Activated CD8-positive, alpha-beta memory T cell treated with anti-CD3 and anti-CD28 coated beads, Interleukin-2, amount 50 U/mL, for 48 hours (primary cell): ENCODE data around the gene RNF224.
A peak's percentile ranks its signal among the peaks of the same experiment; 100 is the strongest.
"Not testable (repeated sequence)": the region's sequence is repeated elsewhere in the genome, so short reads cannot be mapped to it uniquely, and the experiment has no call there.

Experiments
- DNase-seq: peaks from one replicate; pipeline ENCODE4 v3.0.0-alpha.2; 2020

RNF224 gene

DNA sequence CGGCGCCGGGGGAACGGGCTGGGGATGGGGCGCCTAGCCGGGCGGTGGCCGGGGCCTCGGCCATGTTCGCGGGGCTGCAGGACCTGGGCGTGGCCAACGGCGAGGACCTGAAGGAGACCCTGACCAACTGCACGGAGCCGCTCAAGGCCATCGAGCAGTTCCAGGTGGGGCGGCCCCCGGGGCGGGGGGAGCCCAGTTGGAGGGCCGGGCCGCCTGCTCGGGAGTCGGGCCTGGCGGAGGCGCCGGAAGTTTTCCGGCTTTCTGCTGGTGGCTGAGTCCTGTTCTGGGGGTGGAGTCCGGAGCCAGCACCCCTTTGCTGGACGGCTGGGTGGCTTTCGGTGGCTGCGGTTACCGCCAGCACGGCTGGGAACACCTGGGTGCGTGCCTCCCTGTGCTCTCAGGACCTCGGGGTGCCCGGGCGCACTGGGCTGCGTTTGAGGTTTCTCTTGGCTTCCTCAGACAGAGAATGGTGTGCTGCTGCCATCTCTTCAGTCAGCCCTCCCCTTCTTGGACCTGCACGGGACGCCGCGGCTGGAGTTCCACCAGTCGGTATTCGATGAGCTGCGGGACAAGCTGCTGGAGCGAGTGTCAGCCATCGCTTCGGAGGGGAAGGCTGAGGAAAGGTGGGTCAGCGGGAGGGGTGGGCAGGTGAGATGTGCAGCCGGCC is 28.3 kb downstream of the RNF224 start:
- DNase-seq = peak; percentile 77

DNA sequence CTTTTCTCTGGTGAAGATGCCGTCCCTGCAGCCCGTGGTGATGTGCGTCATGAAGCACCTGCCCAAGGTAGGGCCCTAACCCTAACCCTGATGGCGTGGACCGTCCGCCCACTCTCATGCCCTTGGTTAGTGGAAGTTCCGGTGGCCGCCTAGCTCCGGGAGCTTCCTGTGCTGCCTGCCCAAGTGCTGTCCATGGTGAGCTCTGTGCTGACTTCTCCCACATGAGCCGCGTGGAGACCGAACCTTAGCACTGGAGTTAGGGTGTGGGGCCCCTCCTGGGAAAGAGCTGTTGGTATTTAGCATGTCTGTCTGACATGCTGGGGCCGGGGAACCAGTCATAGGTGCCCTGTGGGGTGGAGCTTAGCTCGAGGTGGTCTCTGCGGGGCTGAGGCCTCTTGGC is 29.1 kb downstream of the RNF224 start:
- DNase-seq = no peak

DNA sequence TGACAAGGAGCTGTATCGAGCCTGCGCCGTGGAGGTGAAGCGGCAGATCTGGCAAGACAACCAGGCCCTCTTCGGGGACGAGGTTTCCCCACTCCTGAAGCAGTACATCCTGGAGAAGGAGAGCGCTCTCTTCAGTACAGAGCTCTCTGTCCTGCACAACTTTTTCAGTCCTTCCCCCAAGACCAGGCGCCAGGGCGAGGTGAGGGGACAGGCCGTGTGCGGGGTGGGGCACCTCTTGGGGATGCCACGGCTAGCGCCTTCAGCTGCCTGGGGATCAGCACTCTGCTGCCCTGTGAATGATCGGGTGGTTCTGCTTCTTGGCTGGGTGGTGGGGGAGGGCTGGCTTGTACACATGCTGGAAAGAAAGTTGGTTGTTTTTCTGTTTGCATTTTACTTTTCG is 29.6 kb downstream of the RNF224 start:
- DNase-seq = no peak

DNA sequence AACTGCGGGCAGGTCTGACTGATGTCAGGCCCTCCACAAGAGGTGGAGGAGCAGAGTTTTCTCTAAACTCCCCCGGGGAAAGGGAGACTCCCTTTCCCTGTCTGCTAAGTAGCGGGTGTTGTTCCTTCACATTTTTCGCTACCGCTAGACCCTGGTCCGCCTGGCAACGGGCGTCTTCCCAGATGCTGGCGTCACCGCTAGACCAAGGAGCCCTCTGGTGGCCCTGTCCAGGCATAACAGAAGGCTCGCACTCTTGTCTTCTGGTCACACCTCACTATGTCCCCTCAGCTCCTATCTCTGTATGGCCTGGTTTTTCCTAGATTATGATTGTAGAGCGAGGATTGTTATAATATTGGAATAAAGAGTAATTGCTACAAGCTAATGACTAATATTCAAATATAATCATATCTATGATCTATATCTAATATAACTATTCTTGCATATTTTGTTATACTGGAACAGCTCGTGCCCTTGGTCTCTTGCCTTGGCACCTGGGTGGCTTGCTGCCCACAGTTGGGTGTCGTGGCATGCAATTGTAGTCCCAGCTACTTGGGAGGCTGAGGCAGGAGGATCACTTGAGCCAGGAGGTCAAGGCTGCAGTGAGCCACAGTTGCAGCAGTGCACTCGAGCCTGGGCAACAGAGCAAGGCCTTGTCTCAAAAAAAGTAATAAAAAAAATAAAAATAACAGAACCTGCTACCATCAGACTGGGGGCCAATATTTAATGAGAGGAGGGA is 35.0 kb downstream of the RNF224 start:
- DNase-seq = not testable (repeated sequence)

DNA sequence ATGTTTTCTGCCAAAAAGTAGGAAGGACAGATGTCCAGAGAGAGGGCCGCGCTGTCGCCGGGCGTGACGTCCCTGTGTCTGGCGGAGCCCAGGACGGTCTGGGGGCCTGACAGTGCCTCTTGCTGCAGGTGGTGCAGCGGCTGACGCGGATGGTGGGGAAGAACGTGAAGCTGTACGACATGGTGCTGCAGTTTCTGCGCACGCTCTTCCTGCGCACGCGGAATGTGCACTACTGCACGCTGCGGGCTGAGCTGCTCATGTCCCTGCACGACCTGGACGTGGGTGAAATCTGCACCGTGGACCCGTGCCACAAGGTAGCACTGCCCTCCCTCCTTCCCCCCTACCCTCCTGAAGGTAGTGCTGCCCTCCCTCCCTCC is 35.6 kb downstream of the RNF224 start:
- DNase-seq = no peak

DNA sequence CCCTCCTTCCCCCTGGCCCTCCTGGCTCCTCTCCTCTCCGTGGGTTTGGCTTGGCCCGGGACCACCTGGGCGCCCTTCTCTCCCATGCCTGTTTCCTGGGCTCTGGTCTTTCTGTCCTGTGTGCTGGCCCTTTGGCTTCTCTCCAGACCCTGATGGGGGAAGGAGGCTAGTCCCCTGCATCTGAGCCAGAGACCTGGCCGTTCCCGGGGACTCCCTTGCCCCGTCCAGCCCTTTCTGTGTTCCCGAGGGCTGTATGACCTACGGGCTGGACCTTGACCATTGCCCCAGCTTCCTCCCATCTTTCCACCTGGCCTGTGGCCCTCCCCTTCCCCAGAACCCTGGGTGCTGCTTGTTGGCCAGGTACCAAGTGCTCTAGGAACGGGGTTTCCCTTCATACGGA is 36.2 kb downstream of the RNF224 start:
- no peak for DNase-seq

DNA sequence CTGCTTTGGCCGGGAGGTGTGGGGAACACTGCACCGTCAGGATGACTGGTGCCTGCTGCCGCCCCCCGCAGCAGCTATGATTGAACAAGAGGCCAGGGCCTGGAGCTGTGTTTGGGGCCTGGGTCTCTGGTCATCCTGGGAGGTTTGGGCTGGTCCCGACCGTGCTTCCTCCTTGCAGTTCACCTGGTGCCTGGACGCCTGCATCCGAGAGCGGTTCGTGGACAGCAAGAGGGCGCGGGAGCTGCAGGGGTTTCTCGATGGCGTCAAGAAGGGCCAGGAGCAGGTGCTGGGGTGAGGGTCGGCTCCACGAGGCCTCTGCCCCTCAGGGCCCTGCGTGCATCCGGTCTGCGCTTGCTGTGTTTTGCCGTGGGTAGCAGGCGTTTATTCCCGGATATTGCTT is 36.8 kb downstream of the RNF224 start:
- no peak for DNase-seq

DNA sequence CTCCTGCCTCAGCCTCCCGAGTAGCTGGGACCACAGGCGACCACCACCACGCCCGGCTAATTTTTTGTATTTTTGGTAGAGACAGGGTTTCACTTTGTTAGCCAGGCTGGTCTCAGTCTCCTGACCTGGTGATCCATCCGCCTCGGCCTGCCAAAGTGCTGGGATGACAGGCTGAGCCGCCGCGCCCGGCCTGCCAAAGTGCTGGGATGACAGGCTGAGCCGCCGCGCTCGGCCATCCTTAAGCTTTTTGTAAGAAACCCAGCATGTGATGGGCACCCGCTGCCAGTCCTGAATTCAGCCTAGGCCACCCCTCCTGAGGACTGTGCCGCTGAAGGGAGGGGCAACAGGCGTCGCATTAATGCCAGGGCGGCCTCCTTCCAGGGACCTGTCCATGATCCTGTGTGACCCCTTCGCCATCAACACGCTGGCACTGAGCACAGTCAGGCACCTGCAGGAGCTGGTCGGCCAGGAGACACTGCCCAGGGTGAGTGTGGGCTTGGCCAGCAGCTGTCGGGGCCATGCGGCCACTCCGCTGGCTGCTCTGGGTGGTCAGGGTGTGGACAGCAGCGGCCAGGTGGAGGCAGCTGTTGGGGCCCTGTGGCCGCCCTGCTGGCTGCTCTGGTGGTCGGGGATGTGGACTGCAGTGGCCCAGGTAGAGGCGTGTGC is 38.3 kb downstream of the RNF224 start:
- no peak for DNase-seq

DNA sequence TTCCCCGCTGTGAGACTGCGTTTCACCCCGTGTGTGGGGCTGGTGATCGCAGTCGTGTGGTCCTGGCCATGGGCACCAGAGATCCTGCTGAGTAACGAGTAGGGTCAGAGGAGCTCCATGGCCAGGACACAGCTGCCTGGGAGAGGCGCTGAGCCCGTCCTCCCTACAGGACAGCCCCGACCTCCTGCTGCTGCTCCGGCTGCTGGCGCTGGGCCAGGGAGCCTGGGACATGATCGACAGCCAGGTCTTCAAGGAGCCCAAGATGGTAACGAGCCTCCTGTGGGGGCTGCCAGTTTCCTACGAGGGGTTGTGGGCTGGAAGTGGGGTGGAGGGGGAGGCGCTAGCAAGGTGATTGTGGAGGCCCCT is 38.8 kb downstream of the RNF224 start:
- no peak for DNase-seq

DNA sequence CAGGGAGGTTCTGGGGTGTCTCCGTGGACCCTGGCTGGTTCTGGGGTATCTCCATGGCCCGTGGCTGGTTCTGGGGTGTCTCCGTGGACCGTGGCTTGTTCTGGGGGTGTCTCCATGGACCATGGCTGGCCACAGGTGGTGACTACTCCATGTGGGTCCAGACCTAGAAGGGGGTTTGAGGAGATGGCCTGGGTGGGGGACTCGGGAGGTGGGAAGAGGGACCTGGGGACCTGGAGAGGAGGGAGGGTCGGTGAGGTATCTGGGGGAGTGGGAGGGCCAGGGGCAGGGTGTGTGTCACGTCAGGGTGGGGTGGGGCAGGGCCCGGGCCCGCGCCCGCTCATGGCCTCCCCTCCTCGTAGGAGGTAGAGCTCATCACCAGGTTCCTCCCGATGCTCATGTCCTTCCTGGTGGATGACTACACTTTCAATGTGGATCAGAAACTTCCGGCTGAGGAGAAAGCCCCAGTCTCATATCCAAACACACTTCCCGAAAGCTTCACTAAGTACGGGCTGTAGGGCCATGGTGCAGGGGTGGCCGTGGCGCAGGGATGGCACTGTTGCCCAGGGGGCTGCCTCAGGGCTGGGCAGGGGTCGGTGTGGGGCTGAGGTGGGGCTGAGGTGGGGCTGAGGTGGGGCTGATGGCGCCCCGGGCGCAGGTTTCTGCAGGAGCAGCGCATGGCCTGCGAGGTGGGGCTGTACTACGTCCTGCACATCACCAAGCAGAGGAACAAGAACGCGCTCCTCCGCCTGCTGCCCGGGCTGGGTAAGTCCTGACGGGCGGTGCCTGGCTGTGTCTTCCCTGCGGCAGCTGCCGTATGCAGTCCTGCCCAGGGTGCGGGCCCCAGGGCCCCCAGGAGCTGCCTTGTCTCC is 39.5 kb downstream of the RNF224 start:
- DNase-seq = no peak

DNA sequence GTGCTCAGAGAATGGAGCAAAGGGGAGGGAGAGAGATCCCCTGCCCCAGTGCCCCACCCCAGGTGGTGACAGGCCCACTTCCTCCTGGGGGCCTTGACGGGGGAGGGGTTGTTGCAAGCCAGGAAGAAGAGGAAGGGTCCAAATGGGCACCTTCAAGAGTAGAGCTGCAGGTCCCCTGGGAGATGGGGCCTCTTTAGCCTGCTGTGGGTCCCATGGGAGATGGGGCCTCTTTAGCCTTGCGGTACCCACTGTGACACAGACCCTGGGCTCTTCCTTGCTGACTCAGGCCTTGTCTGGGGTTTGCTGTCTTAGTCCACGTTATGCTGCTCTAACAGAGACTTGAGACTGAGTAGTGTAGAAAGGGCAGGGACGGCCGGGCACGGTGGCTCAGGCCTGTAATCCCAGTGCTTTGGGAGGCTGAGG is 40.6 kb downstream of the RNF224 start:
- DNase-seq = no peak

DNA sequence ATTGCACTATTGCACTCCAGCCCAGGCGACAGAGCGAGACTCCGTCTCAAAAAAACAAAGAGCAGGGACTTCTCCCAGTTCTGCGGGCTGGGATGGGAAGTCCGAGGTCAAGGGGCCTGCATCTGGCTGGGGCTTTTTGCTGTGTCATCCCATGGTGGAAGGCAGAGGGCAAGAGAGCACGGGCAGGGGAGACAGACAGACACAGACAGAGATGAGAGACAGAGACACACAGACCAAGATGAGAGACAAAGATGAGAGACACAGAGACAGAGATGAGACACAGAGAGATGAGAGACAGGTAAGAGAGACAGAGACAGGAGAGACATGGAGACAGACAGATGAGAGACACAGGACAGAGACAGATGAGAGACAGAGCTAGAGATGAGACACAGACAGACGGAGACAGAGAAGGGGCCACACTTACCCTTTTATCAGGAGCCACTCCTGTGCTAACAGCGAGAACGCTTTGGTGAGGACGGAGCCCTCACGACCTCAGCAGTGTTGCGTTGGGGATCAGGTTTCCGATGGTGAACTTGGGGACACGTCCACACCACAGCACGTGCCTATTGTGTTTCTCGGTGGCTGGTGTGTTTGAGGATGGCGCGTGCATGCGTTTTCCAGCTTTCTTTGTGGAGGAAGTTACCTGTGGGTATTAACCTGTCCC is 41.4 kb downstream of the RNF224 start:
- DNase-seq = no peak

DNA sequence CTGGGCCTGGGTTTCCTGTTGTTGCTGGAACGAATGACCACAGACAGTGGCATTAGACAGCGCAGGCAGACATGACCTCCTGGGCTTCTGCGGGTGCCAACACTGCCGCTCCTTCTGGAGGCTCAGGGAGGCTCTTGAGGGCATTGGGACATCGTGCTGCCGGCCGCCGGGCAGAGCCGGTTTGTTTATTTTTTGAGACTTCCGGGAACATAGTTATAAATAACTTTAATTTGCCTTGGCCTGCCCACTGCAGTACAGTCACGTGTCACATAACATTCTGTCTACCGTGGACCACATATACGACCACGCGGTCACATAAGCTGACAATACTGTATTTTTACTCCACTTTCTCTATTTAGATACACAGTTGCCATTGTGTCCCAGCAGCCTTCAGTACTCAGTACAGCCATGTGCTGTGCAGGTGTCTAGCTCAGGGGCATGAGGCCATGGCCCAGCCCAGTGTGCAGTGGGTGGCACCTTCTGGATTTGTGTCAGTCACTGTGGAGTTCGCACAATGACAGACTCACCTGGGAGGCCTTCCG is 42.0 kb downstream of the RNF224 start:
- DNase-seq = no peak

DNA sequence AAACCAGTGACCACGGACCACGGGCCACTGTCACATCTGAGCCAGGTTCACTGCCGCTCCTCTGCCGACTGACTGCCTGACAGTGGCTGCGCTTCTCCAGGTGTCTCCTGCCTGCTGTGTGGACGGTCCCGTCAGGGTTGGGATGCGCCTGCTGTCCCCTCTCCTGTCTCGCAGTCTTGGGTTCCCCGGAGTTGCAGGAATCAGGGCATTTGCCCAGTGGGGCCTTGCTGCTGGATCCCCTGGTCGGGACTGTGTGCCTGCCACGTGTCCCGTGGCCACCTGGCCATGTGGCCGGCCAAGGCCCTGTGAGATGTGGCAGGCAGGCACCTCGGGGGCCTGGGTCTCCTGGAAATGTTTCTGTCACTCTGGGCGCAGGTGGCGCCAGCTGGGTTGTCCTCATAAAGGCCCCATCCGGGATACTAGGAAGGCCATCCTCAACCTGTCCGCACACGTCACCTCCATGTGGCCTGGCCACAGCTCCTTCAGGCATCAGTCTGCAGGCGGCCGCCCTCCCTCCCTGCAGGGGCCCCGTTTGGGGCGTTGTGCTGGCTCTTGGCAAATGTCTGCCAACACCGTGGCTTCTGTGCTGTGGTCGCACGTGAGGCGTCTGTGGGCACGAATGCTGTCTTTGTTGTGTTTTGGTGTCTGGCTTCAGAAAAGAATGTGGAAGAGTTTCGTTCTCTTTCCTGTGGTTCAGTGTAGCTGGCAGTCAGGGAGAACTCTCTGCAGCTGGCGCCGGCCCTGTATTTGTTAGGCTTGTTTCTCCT is 43.8 kb downstream of the RNF224 start:
- DNase-seq = no peak

DNA sequence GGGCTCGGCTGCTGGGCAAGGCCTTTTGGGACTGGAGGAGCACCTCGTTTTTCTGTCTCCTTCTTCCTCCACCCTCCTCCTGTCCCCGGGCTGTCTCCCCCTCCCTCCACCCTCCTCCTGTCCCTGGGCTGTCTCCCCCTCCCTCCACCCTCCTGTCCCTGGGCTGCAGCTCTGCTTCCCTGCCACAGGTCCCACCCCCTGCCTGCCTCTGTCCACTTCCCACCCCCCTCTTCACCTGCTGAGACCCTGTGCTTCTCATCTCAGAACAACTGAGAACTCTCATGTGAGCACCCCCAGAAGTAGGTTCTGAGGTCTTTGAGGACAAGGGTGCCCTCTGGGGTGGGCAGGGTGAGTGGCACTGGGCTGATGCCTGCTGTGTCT is 44.4 kb downstream of the RNF224 start:
- DNase-seq = no peak

DNA sequence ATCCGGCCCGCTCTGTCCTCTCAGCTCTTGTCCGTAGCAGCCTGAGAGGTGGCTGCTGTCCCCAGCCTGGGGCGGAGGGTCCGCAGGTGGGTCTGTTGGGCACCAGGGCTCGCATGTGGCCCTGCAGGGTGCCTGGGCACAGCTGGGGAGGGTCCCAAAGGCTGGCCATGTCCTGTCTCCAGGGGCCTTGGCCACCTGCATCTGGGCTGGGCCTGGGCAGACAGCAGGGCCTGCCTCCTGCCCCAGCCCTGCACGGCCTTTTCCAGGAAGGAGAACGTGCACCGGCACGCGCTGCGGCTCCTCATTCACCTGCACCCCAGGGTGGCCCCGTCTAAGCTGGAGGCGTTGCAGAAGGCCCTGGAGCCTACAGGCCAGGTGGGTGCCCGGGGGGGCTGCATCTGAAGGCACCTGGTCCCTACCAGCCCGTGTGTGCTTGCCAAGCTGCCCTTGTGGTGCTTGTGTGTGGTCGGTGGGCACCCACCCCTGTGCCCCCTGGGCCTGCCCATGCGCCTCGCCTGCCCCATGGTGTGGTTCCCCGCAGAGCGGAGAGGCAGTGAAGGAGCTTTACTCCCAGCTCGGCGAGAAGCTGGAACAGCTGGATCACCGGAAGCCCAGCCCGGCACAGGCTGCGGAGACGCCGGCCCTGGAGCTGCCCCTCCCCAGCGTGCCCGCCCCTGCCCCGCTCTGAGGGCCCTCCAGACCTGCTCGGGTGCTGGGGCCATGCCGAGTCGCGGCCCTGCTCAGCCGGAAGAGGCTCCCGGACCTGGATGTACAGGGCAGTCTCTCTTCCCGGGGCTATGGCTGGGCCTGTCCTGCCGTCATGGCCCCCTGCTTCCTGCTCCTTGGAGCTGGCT is 45.2 kb downstream of the RNF224 start:
- no peak for DNase-seq

DNA sequence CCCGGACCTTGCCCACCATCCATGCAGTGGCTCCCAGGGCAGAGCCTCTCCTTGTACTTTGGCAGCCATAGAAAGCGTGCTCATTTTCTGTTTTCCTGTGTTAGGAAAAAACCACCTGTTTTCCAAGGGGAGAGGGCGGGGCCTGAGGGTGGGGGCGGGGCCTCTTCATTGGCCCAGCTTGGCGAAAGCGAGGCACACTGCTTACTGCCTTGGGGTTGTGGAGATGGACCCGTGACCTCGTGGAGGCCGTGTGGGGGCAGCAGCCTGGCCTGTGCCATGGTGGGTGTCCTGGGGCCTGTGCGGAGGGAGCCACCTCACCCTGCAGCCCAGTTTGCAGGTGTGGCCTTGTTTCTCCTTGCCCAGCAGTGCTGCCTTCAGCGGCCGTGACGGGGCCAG is 45.8 kb downstream of the RNF224 start:
- DNase-seq = no peak

DNA sequence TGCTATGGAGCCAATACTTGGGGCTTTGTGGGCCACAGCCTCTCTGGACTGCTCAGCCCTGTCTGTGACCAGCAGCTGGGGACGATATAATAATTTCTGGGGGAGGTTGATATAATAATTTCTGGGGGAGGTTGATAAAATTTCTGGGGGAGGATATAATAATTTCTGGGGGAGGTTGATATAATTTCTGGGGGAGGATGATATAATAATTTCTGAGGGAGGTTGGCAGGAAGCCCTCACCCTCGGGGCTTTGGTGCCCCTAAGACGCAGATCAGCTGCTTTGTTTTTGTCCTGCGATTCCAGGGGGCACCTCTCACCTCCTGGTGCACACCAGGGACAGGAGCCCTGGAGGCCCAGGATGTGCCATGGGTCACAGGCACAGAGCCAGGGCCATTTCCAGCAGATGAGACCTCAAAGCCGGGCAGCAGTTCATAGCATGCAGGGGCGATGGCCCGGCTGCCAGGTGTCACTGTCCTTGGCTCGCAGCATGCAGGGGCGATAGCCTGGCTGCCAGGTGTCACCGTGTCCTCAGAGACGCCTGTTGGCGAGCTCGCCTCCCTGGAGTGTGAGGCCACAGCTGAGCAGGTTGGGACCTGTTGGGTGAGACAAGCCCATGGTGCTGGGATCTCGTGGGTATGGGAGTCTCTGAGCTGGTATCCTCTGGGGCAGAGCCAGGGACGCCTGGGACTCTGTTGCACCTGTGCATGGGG is 46.5 kb downstream of the RNF224 start:
- no peak for DNase-seq

DNA sequence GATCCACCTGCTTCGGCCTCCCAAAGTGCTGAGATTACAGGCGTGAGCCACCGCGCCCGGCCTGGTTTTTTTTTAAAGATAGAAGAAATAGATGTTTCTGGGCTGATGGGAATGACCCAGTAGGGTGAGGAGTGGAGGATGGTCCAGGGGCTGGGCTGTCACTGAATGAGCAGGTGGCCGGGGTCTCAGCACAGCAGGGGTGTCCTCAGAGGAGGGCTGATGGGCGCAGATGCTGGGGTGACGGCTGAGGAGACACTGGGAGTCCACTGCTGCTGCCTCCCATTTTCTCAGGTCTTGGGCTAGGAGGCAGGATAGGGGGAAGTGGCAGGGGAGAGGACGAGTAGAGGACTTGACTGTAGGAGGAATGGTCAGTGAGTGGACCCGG is 47.9 kb downstream of the RNF224 start:
- DNase-seq = no peak
